T-helper 1 cell treated with Interleukin-12 subunit alpha and Interleukin-12 subunit beta and Interleukin-4 antibody, amounts not matched to agents 30 ng/mL and 1 ng/mL, for 36 hours (primary cell): ENCODE measurements around the gene CDK18. TPM values are rescaled to one million over a fixed set of nuclear protein-coding genes. Genes with fewer than 3 reads are reported as not detected.

Experiments
- intact Hi-C: fragments of 100-400 bp; cut with micrococcal nuclease; formaldehyde crosslinking; loops from one replicate; pipeline ENCODE4 v1.15.1; 2024
- total RNA-seq: library from RNA; stranded (reverse); gene quantifications from 2 replicates; pipeline ENCODE4 v1.2.3, GENCODE V29; 2022

The CDK18 gene
- total RNA-seq, 1 donor from 2014 or later = 0.07 TPM

- intact Hi-C loops = no loop called here
Observed at GRCh38 chr1:205535096-205535495, 30.6 kb downstream of the CDK18 start.

- intact Hi-C loops = no loop called here
Observed at GRCh38 chr1:205535866-205536758, 31.6 kb downstream of the CDK18 start.

GRCh38 chr1:205536759-205537361 is 32.4 kb downstream of the CDK18 start:
- intact Hi-C loops = no loop called here

GRCh38 chr1:205537386-205538018 is 33.0 kb downstream of the CDK18 start:
- intact Hi-C loops = no loop called here

- intact Hi-C loops = no loop called here
Observed at GRCh38 chr1:205538235-205538840, 33.9 kb downstream of the CDK18 start.

- intact Hi-C loops = no loop called here
Observed at GRCh38 chr1:205541161-205541886, 36.9 kb downstream of the CDK18 start.

GRCh38 chr1:205542367-205542766 is 37.9 kb downstream of the CDK18 start:
- intact Hi-C loops = no loop called here

- intact Hi-C loops = no loop called here
Observed at GRCh38 chr1:205543351-205544301, 39.2 kb downstream of the CDK18 start.

GRCh38 chr1:205545001-205545919 is 40.8 kb downstream of the CDK18 start:
- intact Hi-C loops = no loop called here

GRCh38 chr1:205545991-205546390 is 41.5 kb downstream of the CDK18 start:
- intact Hi-C loops = no loop called here

- intact Hi-C loops = no loop called here
Observed at GRCh38 chr1:205546541-205546940, 42.1 kb downstream of the CDK18 start.

GRCh38 chr1:205547936-205548827 is 43.7 kb downstream of the CDK18 start:
- intact Hi-C loops = no loop called here

- intact Hi-C loops = no loop called here
Observed at GRCh38 chr1:205554026-205554811, 49.8 kb downstream of the CDK18 start.

GRCh38 chr1:205561501-205562203 is 57.2 kb downstream of the CDK18 start:
- intact Hi-C loops = no loop called here

- intact Hi-C loops = no loop called here
Observed at GRCh38 chr1:205563927-205564441, 59.5 kb downstream of the CDK18 start.

- intact Hi-C loops = no loop called here
Observed at GRCh38 chr1:205565799-205566198, 61.3 kb downstream of the CDK18 start.
